KMS-11 (cell line): ENCODE results near the gene ZNF182.
"Not testable (repeated sequence)": the region's sequence is repeated elsewhere in the genome, so short reads cannot be mapped to it uniquely, and the experiment has no call there.

ENCODE experiments used
- H2AFZ ChIP-seq: fragments of 200-600 bp; sonication (generic); 2 replicates; pipeline ENCODE4 v1.6.1; 2016; ENCODE audit warnings: antibody characterized with exemption, mixed run types, low read depth
- H3K27ac ChIP-seq: fragments of 200-600 bp; sonication (generic); 2 replicates; pipeline ENCODE4 v1.6.1; 2016; ENCODE audit warnings: mild to moderate bottlenecking, mixed run types
- H3K27me3 ChIP-seq: fragments of 200-600 bp; sonication (generic); 2 replicates; pipeline ENCODE4 v1.6.1; 2017; ENCODE audit warnings: mild to moderate bottlenecking, low read depth, mixed run types, moderate library complexity; ENCODE audit not compliant: insufficient read depth
- H3K36me3 ChIP-seq: fragments of 200-600 bp; sonication (generic); 2 replicates; pipeline ENCODE4 v1.6.1; 2017; ENCODE audit warnings: mild to moderate bottlenecking, mixed run types; ENCODE audit not compliant: insufficient read depth
- H3K4me1 ChIP-seq: fragments of 200-600 bp; sonication (generic); 2 replicates; pipeline ENCODE4 v1.6.1; 2016; ENCODE audit warnings: mild to moderate bottlenecking, low read depth, mixed run types; ENCODE audit not compliant: poor library complexity, severe bottlenecking
- H3K4me2 ChIP-seq: fragments of 200-600 bp; sonication (generic); 2 replicates; pipeline ENCODE4 v1.7.0; 2016; ENCODE audit warnings: mild to moderate bottlenecking, mixed run types
- H3K4me3 ChIP-seq: fragments of 200-600 bp; sonication (generic); IDR thresholded peaks from 2 replicates; pipeline ENCODE4 v1.6.1; 2017; ENCODE audit warnings: low read depth, low read length, mixed read lengths; ENCODE audit not compliant: insufficient read depth
- H3K79me2 ChIP-seq: fragments of 200-600 bp; sonication (generic); 2 replicates; pipeline ENCODE4 v1.6.1; 2016; ENCODE audit warnings: low read depth, mixed run types; ENCODE audit not compliant: insufficient read depth
- H3K9ac ChIP-seq: fragments of 200-600 bp; sonication (generic); 2 replicates; pipeline ENCODE4 v1.6.1; 2016; ENCODE audit warnings: mild to moderate bottlenecking, mixed run types
- H4K20me1 ChIP-seq: fragments of 200-600 bp; sonication (generic); 2 replicates; pipeline ENCODE4 v1.6.1; 2016; ENCODE audit warnings: mild to moderate bottlenecking, mixed run types; ENCODE audit not compliant: insufficient read depth
- TF ChIP-seq, protein P1 (sequence below): fragments of 200-600 bp; sonication (generic); conservative IDR thresholded peaks from 2 replicates; pipeline ENCODE4 v1.6.1; 2017; ENCODE audit warnings: low read depth, mild to moderate bottlenecking, antibody characterized with exemption, low read length, moderate library complexity, mixed read lengths

ZNF182 gene

DNA sequence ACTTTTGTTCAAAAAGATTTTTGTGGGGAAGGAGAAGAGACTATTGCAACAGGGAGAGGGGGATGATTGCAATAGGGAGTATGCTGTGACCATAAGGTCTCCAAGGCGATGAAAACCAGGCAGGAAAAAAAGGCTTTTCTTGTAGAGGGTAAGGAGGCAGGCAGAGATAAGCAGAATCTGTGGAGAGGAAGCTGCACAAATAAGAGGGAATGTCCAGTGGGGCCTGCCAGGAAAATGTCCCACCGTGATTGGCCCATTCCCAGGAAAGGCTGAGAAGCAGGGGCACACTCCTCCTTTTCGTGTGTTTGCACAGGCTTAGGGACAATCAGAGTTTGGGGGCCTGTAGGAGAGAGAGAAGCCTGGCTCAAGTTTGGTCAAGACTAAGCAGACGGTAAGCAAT is 32.1 kb upstream of the ZNF182 start:
- Histone ChIP-seq H3K4me3 (no peak overlapping the region), H3K9ac (no peak overlapping the region), H3K27me3 (no peaks in the 10 kb centered on the region), H2AFZ (no peak overlapping the region), H3K27ac (no peak overlapping the region), H3K4me2 (no peak overlapping the region), H4K20me1 (no peaks in the 10 kb centered on the region), H3K4me1 (no peaks in the 10 kb centered on the region), H3K36me3 (no peaks in the 10 kb centered on the region), H3K79me2 (no peaks in the 10 kb centered on the region)
- TF ChIP-seq, protein P1, sequence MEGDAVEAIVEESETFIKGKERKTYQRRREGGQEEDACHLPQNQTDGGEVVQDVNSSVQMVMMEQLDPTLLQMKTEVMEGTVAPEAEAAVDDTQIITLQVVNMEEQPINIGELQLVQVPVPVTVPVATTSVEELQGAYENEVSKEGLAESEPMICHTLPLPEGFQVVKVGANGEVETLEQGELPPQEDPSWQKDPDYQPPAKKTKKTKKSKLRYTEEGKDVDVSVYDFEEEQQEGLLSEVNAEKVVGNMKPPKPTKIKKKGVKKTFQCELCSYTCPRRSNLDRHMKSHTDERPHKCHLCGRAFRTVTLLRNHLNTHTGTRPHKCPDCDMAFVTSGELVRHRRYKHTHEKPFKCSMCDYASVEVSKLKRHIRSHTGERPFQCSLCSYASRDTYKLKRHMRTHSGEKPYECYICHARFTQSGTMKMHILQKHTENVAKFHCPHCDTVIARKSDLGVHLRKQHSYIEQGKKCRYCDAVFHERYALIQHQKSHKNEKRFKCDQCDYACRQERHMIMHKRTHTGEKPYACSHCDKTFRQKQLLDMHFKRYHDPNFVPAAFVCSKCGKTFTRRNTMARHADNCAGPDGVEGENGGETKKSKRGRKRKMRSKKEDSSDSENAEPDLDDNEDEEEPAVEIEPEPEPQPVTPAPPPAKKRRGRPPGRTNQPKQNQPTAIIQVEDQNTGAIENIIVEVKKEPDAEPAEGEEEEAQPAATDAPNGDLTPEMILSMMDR = no peak

- not testable (repeated sequence) for H3K4me1 ChIP-seq
Observed at GRCh38 chrX:48030641-48031173, 26.9 kb upstream of the ZNF182 start.

DNA sequence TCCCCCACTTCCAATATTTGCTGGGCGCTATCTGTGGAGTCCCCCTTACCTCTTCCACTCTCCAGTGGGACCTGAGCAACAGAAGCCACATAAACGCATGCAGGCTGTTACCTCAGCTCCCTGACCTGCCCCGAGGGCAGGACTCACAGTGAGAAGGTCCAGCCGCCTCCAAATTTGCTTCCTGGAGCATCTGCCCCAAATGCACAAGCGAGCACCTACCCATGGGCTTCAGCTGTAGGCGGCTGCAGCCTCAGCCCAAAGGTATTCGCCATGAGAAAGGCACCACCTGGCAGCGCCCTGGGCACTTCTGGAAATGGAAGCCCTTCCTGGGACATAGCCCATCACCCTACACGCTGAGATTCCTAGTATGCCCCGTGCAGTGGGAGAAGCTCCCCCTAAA is 26.4 kb upstream of the ZNF182 start:
- TF ChIP-seq, protein P1 = no peak
- Histone ChIP-seq H3K4me1 (peaks cover 11% of the 10 kb centered on the region), H3K9ac (no peak overlapping the region), H3K27ac (no peak overlapping the region), H3K4me3 (no peak overlapping the region), H4K20me1 (no peaks in the 10 kb centered on the region), H3K27me3 (no peaks in the 10 kb centered on the region), H3K36me3 (no peaks in the 10 kb centered on the region), H3K79me2 (no peaks in the 10 kb centered on the region), H2AFZ (no peak overlapping the region), H3K4me2 (no peak overlapping the region)

More at GRCh38 chrX:48030641-48031173, 26.9 kb upstream of the ZNF182 start:
- not testable (repeated sequence) for H3K79me2 ChIP-seq, H3K27me3 ChIP-seq, H3K27ac ChIP-seq, H4K20me1 ChIP-seq, H3K36me3 ChIP-seq, H3K4me3 ChIP-seq, H3K4me2 ChIP-seq, H2AFZ ChIP-seq, H3K9ac ChIP-seq

- Histone ChIP-seq H3K4me2 (no peak overlapping the region), H3K9ac (no peak overlapping the region), H3K36me3 (no peaks in the 10 kb centered on the region), H3K27me3 (no peaks in the 10 kb centered on the region), H2AFZ (no peak overlapping the region), H3K79me2 (no peaks in the 10 kb centered on the region), H4K20me1 (no peaks in the 10 kb centered on the region), H3K4me1 (peaks cover 11% of the 10 kb centered on the region), H3K4me3 (no peak overlapping the region), H3K27ac (no peak overlapping the region)
- TF ChIP-seq, protein P1 = no peak
Observed at GRCh38 chrX:48028091-48028490, 24.3 kb upstream of the ZNF182 start.

- H3K79me2 ChIP-seq, H2AFZ ChIP-seq, H3K9ac ChIP-seq, H3K4me3 ChIP-seq, H4K20me1 ChIP-seq, H3K4me2 ChIP-seq, H3K27ac ChIP-seq, H3K27me3 ChIP-seq, H3K36me3 ChIP-seq: not testable (repeated sequence)
- peaks cover 11% of the 10 kb centered on the region for H3K4me1 ChIP-seq
Observed at GRCh38 chrX:48027545-48027944, 23.8 kb upstream of the ZNF182 start.
